ENCODE measurements around the gene WRNIP1. TPM values are rescaled to one million over a fixed set of nuclear protein-coding genes. Genes with fewer than 3 reads are reported as not detected.

WRNIP1 gene
- total RNA-seq, 4 donors from 2014 or later = 72.3 to 94.7 (median 87.0) TPM

GRCh38 chr6:2781685-2782355, 16.6 kb downstream of the WRNIP1 start:
- 90 to 91% methylated on average over 6 to 7 of the region's 7 CpGs for WGBS, 2 donors
- TF ChIP-seq, protein P1, sequence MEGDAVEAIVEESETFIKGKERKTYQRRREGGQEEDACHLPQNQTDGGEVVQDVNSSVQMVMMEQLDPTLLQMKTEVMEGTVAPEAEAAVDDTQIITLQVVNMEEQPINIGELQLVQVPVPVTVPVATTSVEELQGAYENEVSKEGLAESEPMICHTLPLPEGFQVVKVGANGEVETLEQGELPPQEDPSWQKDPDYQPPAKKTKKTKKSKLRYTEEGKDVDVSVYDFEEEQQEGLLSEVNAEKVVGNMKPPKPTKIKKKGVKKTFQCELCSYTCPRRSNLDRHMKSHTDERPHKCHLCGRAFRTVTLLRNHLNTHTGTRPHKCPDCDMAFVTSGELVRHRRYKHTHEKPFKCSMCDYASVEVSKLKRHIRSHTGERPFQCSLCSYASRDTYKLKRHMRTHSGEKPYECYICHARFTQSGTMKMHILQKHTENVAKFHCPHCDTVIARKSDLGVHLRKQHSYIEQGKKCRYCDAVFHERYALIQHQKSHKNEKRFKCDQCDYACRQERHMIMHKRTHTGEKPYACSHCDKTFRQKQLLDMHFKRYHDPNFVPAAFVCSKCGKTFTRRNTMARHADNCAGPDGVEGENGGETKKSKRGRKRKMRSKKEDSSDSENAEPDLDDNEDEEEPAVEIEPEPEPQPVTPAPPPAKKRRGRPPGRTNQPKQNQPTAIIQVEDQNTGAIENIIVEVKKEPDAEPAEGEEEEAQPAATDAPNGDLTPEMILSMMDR (IDR thresholded peaks at IDR 0.05) = no peak
- TF ChIP-seq POLR2A (IDR thresholded peaks at IDR 0.05) = no peak
- intact Hi-C loops (cut with DNase I; ENCODE audit: low total_unique reads) = no loop called here
- H3K4me3 ChIP-seq (ENCODE audit: low read depth, poor library complexity, severe bottlenecking) = no peak overlapping the region
- no peak for DNase-seq (ENCODE audit: low spot score in 2 of 2)

DNA sequence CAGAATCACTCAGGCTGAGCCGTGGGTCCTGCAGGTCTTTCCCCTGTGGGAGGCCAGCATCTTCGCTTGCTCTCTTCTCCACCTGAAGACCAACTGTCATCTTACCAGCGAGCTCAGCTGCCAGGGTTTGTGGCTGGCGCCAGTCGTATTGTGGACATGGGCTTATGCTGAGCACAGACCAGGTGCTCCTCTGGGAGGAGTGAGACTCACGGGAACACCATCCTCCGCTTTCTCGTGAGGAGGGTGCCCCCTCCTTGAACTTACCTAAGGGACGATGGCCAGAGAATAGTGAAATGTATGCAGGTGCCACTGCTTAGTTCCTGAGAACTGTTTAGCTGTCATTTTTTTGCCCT, 17.1 kb downstream of the WRNIP1 start:
- no peak for DNase-seq (ENCODE audit: low spot score in 2 of 2)
- intact Hi-C loops (cut with DNase I; ENCODE audit: low total_unique reads) = no loop called here
- H3K4me3 ChIP-seq (ENCODE audit: low read depth, poor library complexity, severe bottlenecking) = no peak overlapping the region
- 82 to 88% methylated on average over 9 of the region's 9 CpGs for WGBS, 2 donors
- no peak for TF ChIP-seq POLR2A (IDR thresholded peaks at IDR 0.05)
- TF ChIP-seq, protein P1 (IDR thresholded peaks at IDR 0.05) = no peak

GRCh38 chr6:2782825-2783187, 17.6 kb downstream of the WRNIP1 start:
- 84 to 90% methylated on average over 10 of the region's 10 CpGs for WGBS, 2 donors
- intact Hi-C loops (cut with DNase I; ENCODE audit: low total_unique reads) = no loop called here
- TF ChIP-seq, protein P1 (IDR thresholded peaks at IDR 0.05) = no peak
- no peak for TF ChIP-seq POLR2A (IDR thresholded peaks at IDR 0.05)
- H3K4me3 ChIP-seq (ENCODE audit: low read depth, poor library complexity, severe bottlenecking) = no peak overlapping the region
- DNase-seq (ENCODE audit: low spot score in 2 of 2) = no peak

DNA sequence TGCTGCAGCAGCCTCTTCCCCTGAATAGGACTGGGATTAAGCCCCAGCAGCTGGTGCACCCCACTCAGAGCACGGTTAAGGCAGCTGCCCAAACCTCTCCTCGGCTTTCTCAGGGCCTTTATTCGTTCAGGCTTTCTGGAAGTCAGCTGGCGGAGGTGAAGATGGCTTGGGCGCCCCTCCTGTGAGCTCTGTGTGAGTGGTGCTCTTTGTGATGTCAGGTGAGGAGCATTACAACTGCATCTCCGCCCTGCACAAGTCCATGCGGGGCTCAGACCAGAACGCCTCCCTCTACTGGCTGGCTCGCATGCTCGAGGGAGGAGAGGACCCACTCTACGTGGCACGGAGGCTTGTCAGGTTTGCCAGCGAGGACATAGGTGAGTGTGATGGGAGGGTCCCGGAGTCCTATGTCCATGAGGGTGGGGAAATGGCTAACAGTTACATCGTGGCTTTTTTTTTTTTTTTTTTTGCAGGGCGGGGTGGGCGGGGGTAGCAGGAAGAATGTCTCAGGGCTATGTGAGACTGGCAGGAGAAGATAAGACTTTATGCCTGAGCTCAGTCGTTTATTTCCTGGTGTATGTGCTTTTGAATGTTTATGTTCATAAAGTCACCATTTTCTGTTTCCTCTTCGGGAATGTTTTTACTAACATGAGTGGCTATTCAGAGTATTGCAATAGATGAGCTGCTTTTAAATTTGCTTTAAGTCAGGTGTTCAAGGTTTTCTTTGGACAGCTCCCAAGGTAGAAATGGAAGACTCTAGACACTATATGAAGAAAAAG, 18.2 kb downstream of the WRNIP1 start:
- intact Hi-C loops (cut with DNase I; ENCODE audit: low total_unique reads) = no loop called here
- TF ChIP-seq, protein P1 (IDR thresholded peaks at IDR 0.05) = no peak
- no peak for TF ChIP-seq POLR2A (IDR thresholded peaks at IDR 0.05)
- DNase-seq (ENCODE audit: low spot score in 2 of 2) = no peak
- 42 to 54% methylated on average over 19 of the region's 19 CpGs for WGBS, 2 donors
- H3K4me3 ChIP-seq (ENCODE audit: low read depth, poor library complexity, severe bottlenecking) = no peak overlapping the region

GRCh38 chr6:2784061-2784460, 18.9 kb downstream of the WRNIP1 start:
- WGBS, 2 donors = 91 to 95% methylated on average over 5 of the region's 5 CpGs
- intact Hi-C loops (cut with DNase I; ENCODE audit: low total_unique reads) = no loop called here
- TF ChIP-seq, protein P1 (IDR thresholded peaks at IDR 0.05) = no peak
- no peak for TF ChIP-seq POLR2A (IDR thresholded peaks at IDR 0.05)
- DNase-seq (ENCODE audit: low spot score in 2 of 2) = no peak
- no peak overlapping the region for H3K4me3 ChIP-seq (ENCODE audit: low read depth, poor library complexity, severe bottlenecking)
